ENCODE measurements around the gene RNASE2.
"Not testable (repeated sequence)": the region's sequence is repeated elsewhere in the genome, so short reads cannot be mapped to it uniquely, and the experiment has no call there.

Gene RNASE2

DNA sequence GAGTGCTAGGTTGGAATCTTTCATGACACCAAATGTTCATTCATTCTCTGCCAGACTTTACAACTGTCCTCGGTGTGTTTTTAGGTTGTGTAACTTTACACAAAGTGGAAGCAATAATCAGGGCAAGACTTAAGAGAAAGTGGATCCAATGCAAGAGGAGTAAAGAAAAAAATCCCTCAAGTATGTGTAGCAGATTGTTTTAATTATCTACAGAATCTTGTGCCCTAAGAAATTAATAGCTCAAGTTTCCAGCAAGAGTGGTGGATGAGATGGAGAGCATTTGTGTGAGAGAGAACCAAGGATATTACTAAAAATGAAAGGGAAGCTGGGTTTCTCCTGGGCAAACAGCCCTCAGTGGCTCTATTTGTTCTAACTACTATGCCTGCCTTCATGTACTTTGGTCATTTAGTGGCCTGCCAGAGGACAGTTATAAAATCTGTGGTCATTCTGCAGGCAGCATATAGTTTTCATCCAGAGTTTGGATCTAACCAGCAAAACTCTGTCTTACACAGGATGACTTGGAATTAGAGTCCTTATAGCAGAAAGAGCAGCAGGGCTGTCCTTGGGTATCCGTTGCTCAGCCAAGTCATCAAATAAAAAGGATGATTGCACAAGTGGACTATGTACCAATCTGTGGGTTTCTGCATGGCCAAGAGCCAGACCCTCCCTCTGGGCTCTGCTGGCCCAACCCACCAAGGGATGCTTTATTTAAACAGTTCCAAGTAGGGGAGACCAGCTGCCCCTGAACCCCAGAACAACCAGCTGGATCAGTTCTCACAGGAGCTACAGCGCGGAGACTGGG is at the start of gene RNASE2:
Gene RNASE2 (plus strand): TSS at position 752 of the 802 bp plus-strand sequence. CDS start 285 bp downstream, outside the sequence.
- not testable (repeated sequence) for FAIRE-seq

DNA sequence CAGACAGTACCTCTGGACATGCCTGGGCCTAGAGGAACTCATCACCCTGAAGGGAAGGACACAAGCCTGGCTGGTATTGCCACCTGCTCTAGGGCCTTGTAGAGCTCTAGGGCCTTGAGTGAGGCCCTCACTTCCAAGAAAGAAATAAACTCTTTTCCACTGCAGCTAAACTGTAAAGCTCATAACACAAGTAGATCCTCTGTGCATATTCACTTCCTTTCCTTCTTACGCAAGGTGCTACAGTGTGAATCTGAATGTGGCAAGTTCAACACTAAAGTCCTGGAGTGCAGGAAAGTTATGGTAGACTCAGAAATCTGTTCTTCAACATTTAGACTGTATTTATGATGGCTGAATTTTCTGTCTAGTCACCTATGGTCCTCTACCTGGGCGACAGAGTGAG is 49.6 kb upstream of the RNASE2 start:
- FAIRE-seq, result no peak

- FAIRE-seq, result no peak
Observed at GRCh38 chr14:20907214-20907613, 48.1 kb upstream of the RNASE2 start.

DNA sequence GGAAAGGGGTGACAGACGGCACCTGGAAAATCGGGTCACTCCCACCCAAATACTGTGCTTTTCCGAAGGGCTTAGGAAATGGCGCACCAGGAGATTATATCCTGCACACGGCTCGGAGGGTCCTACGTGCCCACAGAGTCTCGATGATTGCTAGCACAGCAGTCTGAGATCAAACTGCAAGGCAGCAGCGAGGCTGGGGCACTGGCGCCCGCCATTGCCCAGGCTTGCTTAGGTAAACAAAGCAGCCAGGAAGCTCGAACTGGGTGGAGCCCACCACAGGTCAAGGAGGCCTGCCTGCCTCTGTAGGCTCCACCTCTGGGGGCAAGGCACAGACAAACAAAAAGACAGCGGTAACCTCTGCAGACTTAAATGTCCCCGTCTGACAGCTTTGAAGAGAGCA is 44.5 kb upstream of the RNASE2 start:
- FAIRE-seq, result not testable (repeated sequence)

- FAIRE-seq, result not testable (repeated sequence)
Observed at GRCh38 chr14:20919038-20919756, 36.1 kb upstream of the RNASE2 start.

DNA sequence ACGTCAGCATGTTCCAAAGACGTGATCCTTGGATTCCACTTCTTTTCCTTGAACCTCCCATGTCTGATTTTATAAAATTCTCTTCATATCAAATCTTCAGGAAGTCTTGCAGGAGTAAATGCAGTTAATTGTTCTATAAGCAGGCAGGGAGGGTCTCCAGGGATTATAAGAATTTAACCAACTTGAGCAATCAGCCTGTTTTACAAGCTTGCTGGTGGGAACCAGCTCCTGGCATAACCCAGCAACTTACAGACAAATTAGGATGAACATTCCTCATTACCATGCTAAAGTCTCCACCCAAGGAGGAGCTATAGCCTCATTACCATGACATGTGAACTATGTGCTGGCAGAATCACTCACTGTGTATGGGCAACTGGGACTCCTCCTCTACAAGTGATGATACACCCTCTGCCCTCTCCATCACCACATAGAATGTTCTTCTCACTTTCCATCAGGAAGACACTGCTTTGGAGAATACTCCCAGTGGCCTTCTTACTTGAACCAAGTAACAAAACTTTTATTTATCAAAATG is 31.5 kb upstream of the RNASE2 start:
- FAIRE-seq, result not testable (repeated sequence)

GRCh38 chr14:20934148-20934762 is 21.0 kb upstream of the RNASE2 start:
- no peak for FAIRE-seq

DNA sequence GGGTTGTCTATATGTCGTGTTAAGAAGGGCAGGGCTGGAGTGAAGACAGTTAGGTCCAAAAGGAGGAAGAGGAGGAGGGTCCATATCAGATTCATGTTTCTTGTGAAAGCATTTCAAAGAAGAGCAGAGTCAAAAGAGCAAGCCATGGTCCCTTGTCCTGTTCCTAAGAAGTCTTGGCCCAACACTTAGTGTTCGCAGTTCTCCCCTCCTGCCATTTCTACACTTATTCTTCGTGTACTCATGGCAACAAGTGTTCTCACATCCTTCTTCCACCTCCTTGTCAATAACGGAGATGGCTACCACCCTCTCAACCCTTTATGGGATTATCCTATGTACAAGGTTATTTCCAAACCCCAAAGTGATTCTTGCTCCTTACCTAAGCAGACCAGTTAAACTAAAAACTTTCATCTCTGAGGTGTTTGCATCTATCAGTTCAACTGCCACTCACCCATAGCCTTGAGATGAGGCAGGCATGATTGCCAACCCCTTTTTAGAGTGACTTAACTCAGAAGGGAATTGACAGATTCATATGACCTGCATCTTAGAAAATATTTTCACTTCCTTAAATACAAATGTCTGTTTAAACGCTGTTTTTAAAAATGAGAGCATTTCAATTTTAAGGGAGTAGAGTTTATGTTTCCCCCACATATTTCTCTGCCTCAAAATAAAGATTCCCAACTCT is 19.8 kb upstream of the RNASE2 start:
- FAIRE-seq, result no peak

- FAIRE-seq, result not testable (repeated sequence)
Observed at GRCh38 chr14:20945146-20945545, 10.1 kb upstream of the RNASE2 start.

DNA sequence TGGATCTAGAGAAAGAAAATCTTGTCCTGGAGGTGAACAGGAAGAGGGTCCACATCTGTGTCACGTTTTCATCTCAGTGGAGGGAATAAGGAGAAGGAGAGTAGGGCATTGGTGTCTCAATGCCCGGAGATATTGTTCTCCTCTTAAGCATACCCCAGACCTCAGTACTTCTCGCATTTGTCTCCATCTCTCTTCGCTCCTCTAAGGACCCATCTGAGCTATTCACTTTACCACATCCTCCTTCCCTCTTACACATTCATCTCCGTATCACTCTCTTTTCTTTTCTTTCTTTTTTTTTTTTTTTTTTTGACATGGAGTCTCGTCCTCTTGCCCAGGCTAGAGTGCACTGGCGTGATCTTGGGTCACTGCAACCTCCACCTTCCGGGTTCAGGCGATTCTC is 8.6 kb upstream of the RNASE2 start:
- not testable (repeated sequence) for FAIRE-seq

GRCh38 chr14:20955538-20955873 is 219 bp downstream of the RNASE2 start:
- not testable (repeated sequence) for FAIRE-seq

- no peak for FAIRE-seq
Observed at GRCh38 chr14:20956376-20956976, 1.2 kb downstream of the RNASE2 start.

DNA sequence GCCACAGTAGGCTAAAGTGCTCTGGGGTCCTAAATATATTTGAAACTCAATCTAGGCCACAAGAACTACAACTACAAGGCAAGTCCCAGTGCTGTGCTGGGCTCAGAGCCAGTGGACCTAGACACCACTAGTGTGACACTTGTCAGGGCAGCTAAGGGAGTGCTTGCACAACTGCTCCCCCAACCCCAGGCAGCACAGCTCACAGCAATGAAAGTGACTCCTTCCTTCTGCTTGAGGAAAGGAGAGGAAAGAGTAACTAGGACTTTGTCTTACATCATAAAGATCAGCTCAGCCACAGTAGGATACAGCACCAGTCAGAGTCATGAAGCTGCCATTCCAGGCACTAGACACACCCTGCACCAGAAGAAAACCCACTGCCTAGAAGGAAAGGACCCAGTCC is 3.7 kb downstream of the RNASE2 start:
- not testable (repeated sequence) for FAIRE-seq

- no peak for FAIRE-seq
Observed at GRCh38 chr14:20969336-20969735, 14.0 kb downstream of the RNASE2 start.

GRCh38 chr14:20970647-20970982 is 15.3 kb downstream of the RNASE2 start:
- FAIRE-seq, result no peak

- peak; percentile 48 for FAIRE-seq
Observed at GRCh38 chr14:20970983-20971704, 15.9 kb downstream of the RNASE2 start.

- FAIRE-seq, result no peak
Observed at GRCh38 chr14:20971705-20972021, 16.4 kb downstream of the RNASE2 start.

DNA sequence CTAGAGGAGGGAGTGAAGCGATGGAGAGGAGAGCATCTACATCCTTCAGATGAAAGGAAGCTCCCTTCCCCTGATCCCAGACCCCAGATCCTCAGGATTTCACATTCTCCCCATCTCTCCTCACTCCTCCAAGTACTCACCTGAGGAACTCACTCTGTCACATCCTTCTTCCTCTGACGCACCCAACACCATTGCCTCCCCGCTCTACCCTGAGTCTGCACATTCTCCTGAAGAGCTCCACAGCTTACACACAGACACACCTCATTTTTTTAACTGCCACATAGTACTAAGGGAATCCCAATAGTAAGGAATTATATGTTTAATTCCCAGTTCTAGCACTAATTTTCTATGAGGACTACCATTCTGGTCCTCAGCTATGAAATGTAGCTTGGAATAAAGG is 18.2 kb downstream of the RNASE2 start:
- no peak for FAIRE-seq

DNA sequence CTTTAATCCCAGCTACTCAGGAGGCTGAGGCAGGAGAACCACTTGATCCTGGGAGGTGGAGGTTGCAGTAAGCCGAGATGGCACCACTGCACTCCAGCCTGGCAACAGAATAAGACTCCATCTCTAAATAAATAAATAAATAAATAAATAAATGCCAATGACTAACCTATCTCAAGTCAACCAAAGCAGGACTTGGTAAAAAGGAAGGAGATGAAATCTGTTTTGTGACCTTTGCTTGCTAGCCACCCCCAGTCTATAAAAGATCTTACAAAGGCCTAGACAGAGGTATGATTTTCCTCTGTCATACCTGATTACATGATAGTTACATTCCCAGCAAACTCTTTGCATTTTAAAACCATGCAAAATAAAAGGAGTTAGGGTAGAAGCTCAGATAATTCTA is 21.0 kb downstream of the RNASE2 start:
- no peak for FAIRE-seq

GRCh38 chr14:20978687-20979086 is 23.4 kb downstream of the RNASE2 start:
- no peak for FAIRE-seq

DNA sequence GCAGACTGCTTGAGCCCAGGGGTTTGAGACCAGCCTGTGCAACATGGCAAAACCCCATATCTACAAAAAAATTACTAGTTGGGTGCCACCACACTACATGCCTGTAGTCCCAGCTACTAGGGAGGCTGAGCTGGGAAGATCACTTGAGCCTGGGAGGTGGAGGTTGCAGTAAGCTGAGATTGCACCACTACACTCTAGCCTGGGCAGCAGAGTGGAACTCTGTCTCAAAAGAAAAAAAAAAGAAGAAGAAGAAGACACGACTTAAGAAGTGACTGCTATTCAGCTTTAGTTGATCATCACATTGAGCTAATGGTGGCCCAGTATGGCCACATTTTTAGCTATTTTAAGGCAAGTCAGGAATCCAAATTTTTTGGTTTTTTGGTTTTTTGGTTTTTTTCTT is 25.6 kb downstream of the RNASE2 start:
- FAIRE-seq, result no peak

Measured in A204.1 (cell line).